Measurements from ENCODE around the gene LRMDA.

DNA sequence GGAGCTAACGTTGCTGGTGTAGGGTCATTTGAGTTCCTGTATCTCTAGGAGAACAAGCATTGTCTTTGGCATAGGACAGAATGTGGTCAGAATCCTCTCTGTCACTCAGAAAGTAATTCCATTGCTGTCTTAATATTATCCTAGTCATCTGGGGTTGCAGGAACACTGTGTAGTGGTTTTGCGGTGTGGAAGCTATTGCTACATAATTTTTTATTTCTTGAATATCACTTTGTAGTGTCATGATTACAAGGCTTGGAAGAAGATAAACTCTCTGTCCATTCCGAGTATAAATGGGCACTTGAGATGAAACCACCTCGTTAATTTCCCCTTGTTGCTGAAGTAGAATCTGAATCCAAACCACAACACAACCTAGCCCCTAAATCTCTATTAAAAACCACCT, 919.2 kb downstream of the LRMDA start:
- TF ChIP-seq, protein P1, sequence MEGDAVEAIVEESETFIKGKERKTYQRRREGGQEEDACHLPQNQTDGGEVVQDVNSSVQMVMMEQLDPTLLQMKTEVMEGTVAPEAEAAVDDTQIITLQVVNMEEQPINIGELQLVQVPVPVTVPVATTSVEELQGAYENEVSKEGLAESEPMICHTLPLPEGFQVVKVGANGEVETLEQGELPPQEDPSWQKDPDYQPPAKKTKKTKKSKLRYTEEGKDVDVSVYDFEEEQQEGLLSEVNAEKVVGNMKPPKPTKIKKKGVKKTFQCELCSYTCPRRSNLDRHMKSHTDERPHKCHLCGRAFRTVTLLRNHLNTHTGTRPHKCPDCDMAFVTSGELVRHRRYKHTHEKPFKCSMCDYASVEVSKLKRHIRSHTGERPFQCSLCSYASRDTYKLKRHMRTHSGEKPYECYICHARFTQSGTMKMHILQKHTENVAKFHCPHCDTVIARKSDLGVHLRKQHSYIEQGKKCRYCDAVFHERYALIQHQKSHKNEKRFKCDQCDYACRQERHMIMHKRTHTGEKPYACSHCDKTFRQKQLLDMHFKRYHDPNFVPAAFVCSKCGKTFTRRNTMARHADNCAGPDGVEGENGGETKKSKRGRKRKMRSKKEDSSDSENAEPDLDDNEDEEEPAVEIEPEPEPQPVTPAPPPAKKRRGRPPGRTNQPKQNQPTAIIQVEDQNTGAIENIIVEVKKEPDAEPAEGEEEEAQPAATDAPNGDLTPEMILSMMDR (IDR thresholded peaks at IDR 0.05): no peak
- TF ChIP-seq EZH2phosphoT487 (IDR thresholded peaks at IDR 0.05): no peak

Data from neural progenitor cell (in vitro differentiated cells).